Endometrial microvascular endothelial cells (primary cell): ENCODE data around the gene UACA. TPM values are rescaled to one million over a fixed set of nuclear protein-coding genes. Genes with fewer than 3 reads are reported as not detected.

ENCODE experiments used
- in situ Hi-C: cut with HindIII; loops from 2 replicates; pipeline ENCODE4 v1.10.0; 2017; ENCODE audit warnings: low sequenced_read_pairs, low pct_unique_long_range_greater_than_20kb; ENCODE audit errors: inconsistent ontology term
- total RNA-seq: library from RNA; depleted of rRNA; stranded (reverse); fragments of >200 nt; gene quantifications from one replicate; pipeline ENCODE4 v1.2.3, GENCODE V29; 2015; ENCODE audit errors: inconsistent ontology term

The UACA gene
- total RNA-seq, 1 donor from 2014 or later, result 43.3 TPM

- in situ Hi-C loops, result no loop called here
Observed at GRCh38 chr15:70722266-70723121, 40.9 kb downstream of the UACA start.

GRCh38 chr15:70720228-70721016 is 42.9 kb downstream of the UACA start:
- in situ Hi-C loops, result no loop called here

- in situ Hi-C loops, result loop anchor here (10.0 kb wide), 1 partner anchor 47 kb away; the partner anchor contains the start of gene UACA
Observed at GRCh38 chr15:70717237-70717793, 46.0 kb downstream of the UACA start.

- in situ Hi-C loops, result loop anchor here (10.0 kb wide), 1 partner anchor 49 kb away; the partner anchor contains the start of gene UACA
Observed at GRCh38 chr15:70715840-70716485, 47.4 kb downstream of the UACA start.

- in situ Hi-C loops, result loop anchor here (10.0 kb wide), 1 partner anchor 50 kb away; the partner anchor contains the start of gene UACA
Observed at GRCh38 chr15:70714565-70714964, 48.8 kb downstream of the UACA start.

- in situ Hi-C loops, result loop anchor here (10.0 kb wide), 1 partner anchor 51 kb away; the partner anchor contains the start of gene UACA
Observed at GRCh38 chr15:70714015-70714414, 49.3 kb downstream of the UACA start.

- in situ Hi-C loops, result loop anchor here (10.0 kb wide), 1 partner anchor 53 kb away; the partner anchor contains the start of gene UACA
Observed at GRCh38 chr15:70712271-70712670, 51.1 kb downstream of the UACA start.

- in situ Hi-C loops, result loop anchor here (10.0 kb wide), 1 partner anchor 54 kb away; the partner anchor contains the start of gene UACA
Observed at GRCh38 chr15:70710714-70711113, 52.6 kb downstream of the UACA start.

GRCh38 chr15:70708839-70709238 is 54.5 kb downstream of the UACA start:
- in situ Hi-C loops, result no loop called here

- in situ Hi-C loops, result no loop called here
Observed at GRCh38 chr15:70707686-70708300, 55.6 kb downstream of the UACA start.

- in situ Hi-C loops, result no loop called here
Observed at GRCh38 chr15:70704731-70705130, 58.6 kb downstream of the UACA start.

- in situ Hi-C loops, result no loop called here
Observed at GRCh38 chr15:70704166-70704565, 59.2 kb downstream of the UACA start.

GRCh38 chr15:70703096-70703878 is 60.1 kb downstream of the UACA start:
- in situ Hi-C loops, result no loop called here

GRCh38 chr15:70702584-70702983 is 60.8 kb downstream of the UACA start:
- in situ Hi-C loops, result no loop called here

- in situ Hi-C loops, result no loop called here
Observed at GRCh38 chr15:70701891-70702568, 61.3 kb downstream of the UACA start.

GRCh38 chr15:70701171-70701570 is 62.2 kb downstream of the UACA start:
- in situ Hi-C loops, result no loop called here

GRCh38 chr15:70699890-70700289 is 63.5 kb downstream of the UACA start:
- in situ Hi-C loops, result no loop called here
